SK-N-SH (cell line): ENCODE measurements around the gene KIF11. TPM values are rescaled to one million over a fixed set of nuclear protein-coding genes. Genes with fewer than 3 reads are reported as not detected.
"Not testable (repeated sequence)": the region's sequence is repeated elsewhere in the genome, so short reads cannot be mapped to it uniquely, and the experiment has no call there.

ENCODE experiments used
- CTCF ChIA-PET: fragments of 300-600, 350-600 bp; formaldehyde crosslinking; extraction: SDS; loops from one replicate; lab custom pipeline; 2021; lab: Yijun Ruan, JAX
- POLR2A ChIA-PET: fragments of 350-600 bp; sonication (Branson Sonifier 250); formaldehyde crosslinking; extraction: SDS; loops from one replicate; lab custom pipeline; 2020; ENCODE audit warnings: antibody characterized with exemption, inconsistent platforms; lab: Yijun Ruan, JAX
- DNase-seq: peaks from one replicate; pipeline ENCODE4 v3.0.0; 2012
- H2AFZ ChIP-seq: fragments of 200-600 bp; sonication (generic); 2 replicates; pipeline ENCODE4 v1.8.1; 2016; ENCODE audit warnings: antibody characterized with exemption, mild to moderate bottlenecking, low read depth
- H3F3A ChIP-seq: fragments of 200-600 bp; sonication (generic); replicated peaks from 2 replicates; pipeline ENCODE3; 2016; ENCODE audit warnings: antibody characterized with exemption, mild to moderate bottlenecking; ENCODE audit not compliant: insufficient read depth
- H3K27ac ChIP-seq, 2 experiments: fragments of 200-500 bp in 1 of 2; fragments of 200-600 bp in 1 of 2; sonication (Bioruptor generic) in 1 of 2; sonication (generic), shearing (Covaris generic) in 1 of 2; 2 replicates each; pipeline versions ENCODE4 v1.5.1 to v1.6.1; 2014 to 2016; ENCODE audit warnings: low read depth in 2 of 2, inconsistent platforms in 1 of 2, low read length in 1 of 2, mild to moderate bottlenecking in 1 of 2, mixed read lengths in 1 of 2
- H3K27me3 ChIP-seq: fragments of 200-600 bp; sonication (generic), shearing (Covaris generic); 2 replicates; pipeline ENCODE4 v1.6.1; 2016; ENCODE audit warnings: mixed run types; ENCODE audit not compliant: insufficient read depth
- H3K36me3 ChIP-seq, 2 experiments: fragments of 200-500 bp in 1 of 2; fragments of 200-600 bp in 1 of 2; sonication (Bioruptor generic) in 1 of 2; sonication (generic) in 1 of 2; replicated peaks in 1 of 2; 2 replicates each; pipeline versions ENCODE3 to v1.5.1; 2014 to 2016; ENCODE audit warnings: low read length in 1 of 2, mild to moderate bottlenecking in 1 of 2; ENCODE audit not compliant: insufficient read depth in 2 of 2, control insufficient read depth in 1 of 2
- H3K4me1 ChIP-seq, 2 experiments: fragments of 200-500 bp in 1 of 2; fragments of 200-600 bp in 1 of 2; sonication (Bioruptor generic) in 1 of 2; sonication (generic), shearing (Covaris generic) in 1 of 2; 2 replicates each; pipeline versions ENCODE4 v1.5.1 to v1.6.1; 2014 to 2016; ENCODE audit warnings: low read depth in 1 of 2, low read length in 1 of 2, mixed run types in 1 of 2; ENCODE audit not compliant: insufficient read depth in 2 of 2, control insufficient read depth in 1 of 2
- H3K4me2 ChIP-seq: fragments of 200-600 bp; sonication (generic), shearing (Covaris generic); 2 replicates; pipeline ENCODE4 v1.6.1; 2017; ENCODE audit warnings: mixed run types
- H3K4me3 ChIP-seq, 2 experiments: fragments of 200-500 bp in 1 of 2; fragments of 200-600 bp in 1 of 2; sonication (Bioruptor generic) in 1 of 2; sonication (generic), shearing (Covaris generic) in 1 of 2; 2 replicates each; pipeline versions ENCODE4 v1.5.1 to v1.8.1; 2014 to 2016; ENCODE audit warnings: low read depth in 2 of 2, inconsistent platforms in 1 of 2, low read length in 1 of 2, mild to moderate bottlenecking in 1 of 2, mixed read lengths in 1 of 2, moderate library complexity in 1 of 2
- H3K79me2 ChIP-seq: fragments of 200-600 bp; sonication (generic); 2 replicates; pipeline ENCODE4 v1.8.1; 2017; ENCODE audit warnings: mild to moderate bottlenecking; ENCODE audit not compliant: insufficient read depth
- H3K9ac ChIP-seq: fragments of 200-600 bp; sonication (generic); 2 replicates; pipeline ENCODE4 v1.6.1; 2017; ENCODE audit warnings: mixed run types
- H3K9me2 ChIP-seq: fragments of 200-600 bp; sonication (generic); 2 replicates; pipeline ENCODE4 v1.6.1; 2017; ENCODE audit warnings: mixed run types
- H3K9me3 ChIP-seq: fragments of 200-600 bp; sonication (generic); 2 replicates; pipeline ENCODE4 v1.6.1; 2017; ENCODE audit warnings: mixed run types, mild to moderate bottlenecking, moderate library complexity
- H4K20me1 ChIP-seq: fragments of 200-600 bp; sonication (generic); 2 replicates; pipeline ENCODE4 v1.6.1; 2017; ENCODE audit warnings: mild to moderate bottlenecking, mixed run types; ENCODE audit not compliant: insufficient read depth
- EP300 ChIP-seq, 2 experiments: IDR thresholded peaks; 2 replicates each; pipeline versions ENCODE4 v1.4.0 to v1.6.1; 2012; ENCODE audit warnings: borderline replicate concordance in 1 of 2, low read depth in 1 of 2, low read length in 1 of 2
- GABPA ChIP-seq: IDR thresholded peaks from 2 replicates; pipeline ENCODE4 v1.4.0; 2012; ENCODE audit warnings: low read depth, mild to moderate bottlenecking
- MEF2A ChIP-seq: IDR thresholded peaks from 2 replicates; pipeline ENCODE4 v1.4.0; 2012; ENCODE audit warnings: low read depth, borderline replicate concordance
- NRF1 ChIP-seq: IDR thresholded peaks from 2 replicates; pipeline ENCODE4 v1.6.1; 2012; ENCODE audit warnings: low read depth, mild to moderate bottlenecking, low read length
- RXRA ChIP-seq: IDR thresholded peaks from 2 replicates; pipeline ENCODE4 v1.4.0; 2012; ENCODE audit warnings: low read depth, mild to moderate bottlenecking, borderline replicate concordance
- SIN3A ChIP-seq: IDR thresholded peaks from 2 replicates; pipeline ENCODE4 v1.6.1; 2012; ENCODE audit warnings: low read depth, mild to moderate bottlenecking, low read length, moderate library complexity, borderline replicate concordance
- SMC3 ChIP-seq: IDR thresholded peaks from 2 replicates; pipeline ENCODE4 v1.6.1; 2012; ENCODE audit warnings: low read depth, low read length, improper control_type of control experiment
- TEAD4 ChIP-seq: IDR thresholded peaks from 2 replicates; pipeline ENCODE4 v1.4.0; 2012; ENCODE audit warnings: mild to moderate bottlenecking, borderline replicate concordance; ENCODE audit not compliant: insufficient read depth
- USF2 ChIP-seq: fragments of 150-350 bp; IDR thresholded peaks from 2 replicates; pipeline ENCODE4 v1.6.1; 2017; ENCODE audit warnings: antibody characterized with exemption, low read length, low read depth, borderline replicate concordance
- ZBTB33 ChIP-seq: IDR thresholded peaks from 2 replicates; pipeline ENCODE4 v1.4.0; 2012; ENCODE audit warnings: low read depth, borderline replicate concordance
- WGBS: methylation state at CpG from one replicate; pipeline ENCODE4 v1.1.6; 2017; ENCODE audit warnings: low lambda C conversion rate; 5-methylcytosine and 5-hydroxymethylcytosine counted together
- polyA plus RNA-seq, 3 experiments: library from polyadenylated mRNA; depleted of rRNA; stranded (reverse); fragments of >200 nt; gene quantifications; 2 replicates each; pipeline ENCODE4 v1.2.3, GENCODE V29; 2012

Gene KIF11
- polyA plus RNA-seq, 1 of the 3 experiments (the other 2 are of a cell fraction), result 4.0 TPM

GRCh38 chr10:92575961-92576360 is 17.0 kb upstream of the KIF11 start:
- Histone ChIP-seq H3K27me3 (no peaks in the 10 kb centered on the region), H3K27ac (no peak overlapping the region), H3K9me2 (no peaks in the 10 kb centered on the region), H4K20me1 (no peaks in the 10 kb centered on the region; the same call in 1 of the 2 replicates), H3K4me3 (no peak overlapping the region), H3K4me2 (no peak overlapping the region), H3K9me3 (no peaks in the 10 kb centered on the region), H3K4me1 (peaks cover 0 to 8% of the 10 kb centered on the region in 2 experiments; a peak in 2 of 4 replicates), H3K9ac (no peak overlapping the region), H3K79me2 (peaks cover 24% of the 10 kb centered on the region), H3K36me3 (no peaks in the 10 kb centered on the region), H2AFZ (no peak overlapping the region), H3F3A (peaks cover 13% of the 10 kb centered on the region)
- TF ChIP-seq RXRA (no peak), GABPA (no peak), SMC3 (no peak), USF2 (no peak), TEAD4 (no peak), SIN3A (no peak), ZBTB33 (no peak), MEF2A (no peak), NRF1 (no peak), EP300 (IDR thresholded peaks at IDR 0.05; ENCODE audit: borderline replicate concordance in 1 of 2, low read depth in 1 of 2, low read length in 1 of 2) (no peak)
- ChIA-PET CTCF (interaction anchor here (3.9 to 4.9 kb wide), 2 partner anchors 15 to 58 kb away, joined by 28 to 93 read pairs; no protein-coding TSS in a partner anchor), POLR2A (no interaction called here)
- DNase-seq, result no peak

GRCh38 chr10:92582347-92582746 is 10.6 kb upstream of the KIF11 start:
- H3K27me3 ChIP-seq, H3K4me3 ChIP-seq, CTCF ChIA-PET, H3K4me2 ChIP-seq, H3K9ac ChIP-seq, H3K9me2 ChIP-seq, H3K4me1 ChIP-seq, POLR2A ChIA-PET, H3K27ac ChIP-seq, H3K9me3 ChIP-seq, H3F3A ChIP-seq, H2AFZ ChIP-seq, H3K79me2 ChIP-seq, H3K36me3 ChIP-seq, H4K20me1 ChIP-seq, DNase-seq: not testable (repeated sequence)
- 89% methylated on average over 6 of the region's 6 CpGs for WGBS
